Colon (tissue), 2 donors: Measurements from ENCODE around the gene FAP.
A peak's percentile ranks its signal among the peaks of the same experiment; 100 is the strongest.

ENCODE experiments used
- FAIRE-seq: peaks from 2 replicates; lab custom pipeline; 2012; peaks lifted over from hg19 to GRCh38; lab: Jason Lieb, UNC
- donor health status: control.
- donor health status: control.

The FAP gene

GRCh38 chr2:162125138-162125537 is 118.1 kb downstream of the FAP start:
- FAIRE-seq, result no peak

DNA sequence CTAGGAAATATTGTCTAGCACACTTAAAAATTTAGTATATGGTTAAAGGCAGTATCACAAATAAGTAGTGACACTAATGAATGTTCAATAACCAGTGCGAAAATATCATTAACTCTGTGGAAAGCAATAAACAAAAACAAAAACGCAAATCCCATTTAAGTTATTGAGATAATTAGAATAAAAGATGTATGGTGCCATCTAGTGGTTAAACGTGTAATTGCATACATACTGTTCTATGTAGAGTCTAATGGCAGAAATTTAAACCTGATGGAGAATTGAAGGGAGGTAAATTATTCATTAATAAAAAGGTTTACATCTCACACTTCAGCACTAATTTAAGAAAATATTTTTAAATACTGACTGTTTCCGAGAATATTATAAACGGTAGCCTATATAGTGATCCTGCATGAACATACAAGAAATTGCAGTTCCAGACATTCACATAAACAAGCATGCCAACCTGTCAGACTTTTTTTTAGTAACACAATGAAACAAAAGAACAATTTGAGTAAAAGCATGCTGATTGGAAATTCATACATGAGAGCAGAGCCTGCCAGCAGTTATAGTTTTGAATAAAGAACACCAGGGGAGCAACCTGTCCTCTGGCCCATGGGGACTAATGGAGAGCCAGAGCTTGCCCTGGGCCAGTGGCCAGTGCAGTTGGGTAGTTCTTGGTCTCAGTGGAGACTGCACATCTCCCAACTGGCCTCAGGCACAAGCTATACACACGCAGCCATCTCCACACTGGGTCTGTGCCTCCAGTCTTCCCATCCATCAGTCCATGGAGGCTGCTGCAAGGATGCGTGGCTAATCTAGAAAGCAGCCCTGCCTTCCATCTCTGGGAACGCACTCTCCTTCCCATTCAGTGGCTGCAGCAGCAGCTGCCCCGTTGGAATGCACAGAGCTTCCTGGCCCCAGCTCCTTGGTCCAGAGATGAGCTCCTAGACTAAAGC is 119.2 kb downstream of the FAP start:
- peak; percentile 96 for FAIRE-seq
